Skeletal muscle tissue (tissue), 4 donors: ENCODE measurements around the gene ARMS2. TPM values are rescaled to one million over a fixed set of nuclear protein-coding genes. Genes with fewer than 3 reads are reported as not detected.

Experiments
- H3K27ac ChIP-seq: one replicate; pipeline ENCODE4 v1.7.0; 2013; ENCODE audit warnings: mild to moderate bottlenecking, low read depth, low read length, inconsistent platforms
- H3K27me3 ChIP-seq, 3 donors: one replicate each; pipeline ENCODE4 v1.7.0; 2013; ENCODE audit warnings: low read length in 3 of 3; ENCODE audit not compliant: control insufficient read depth in 3 of 3, insufficient read depth in 3 of 3
- H3K36me3 ChIP-seq, 3 donors: one replicate each; pipeline ENCODE4 v1.7.0; 2013; ENCODE audit warnings: low read length in 3 of 3; ENCODE audit not compliant: control insufficient read depth in 3 of 3, insufficient read depth in 3 of 3
- H3K4me1 ChIP-seq, 3 donors: one replicate each; pipeline ENCODE4 v1.7.0; 2013; ENCODE audit warnings: low read length in 3 of 3, mild to moderate bottlenecking in 3 of 3; ENCODE audit not compliant: control insufficient read depth in 3 of 3, insufficient read depth in 3 of 3
- H3K4me3 ChIP-seq, 3 donors: one replicate each; pipeline ENCODE4 v1.7.0; 2013; ENCODE audit warnings: low read length in 3 of 3
- H3K9ac ChIP-seq, 3 donors: one replicate each; pipeline ENCODE4 v1.7.0; 2013; ENCODE audit warnings: low read length in 3 of 3, mild to moderate bottlenecking in 3 of 3, moderate library complexity in 2 of 3, low read depth in 1 of 3
- H3K9me3 ChIP-seq, 3 donors: one replicate each; pipeline ENCODE4 v1.7.0; 2013; ENCODE audit warnings: low read length in 3 of 3; ENCODE audit not compliant: control insufficient read depth in 3 of 3
- total RNA-seq: library from RNA; depleted of rRNA; stranded (reverse); fragments of >200 nt; gene quantifications from one replicate; pipeline ENCODE4 v1.2.3, GENCODE V29; 2014
- donor health status: Osteomylitis.

The ARMS2 gene
- not detected for total RNA-seq

- Histone ChIP-seq H3K27me3 (peaks cover 4 to 8% (median 5%) of the 10 kb centered on the region in 3 donors), H3K4me1 (peaks cover 5 to 8% (median 7%) of the 10 kb centered on the region in 3 donors), H3K36me3 (no peaks in the 10 kb centered on the region), H3K9me3 (no peaks in the 10 kb centered on the region), H3K4me3 (no peak within 1 kb of the TSS), H3K27ac (no peak within 1 kb of the TSS), H3K9ac (no peak within 1 kb of the TSS)
These were observed at the start of gene ARMS2 for GRCh38 chr10:122454603-122455080. TSS of gene ARMS2 (plus strand) at chr10:122454653. CDS start at chr10:122454728, 75 bp downstream.

- Histone ChIP-seq H3K27ac (peak overlapping the region; percentile 11), H3K4me3 (no peak overlapping the region), H3K9ac (no peak overlapping the region), H3K36me3 (peaks cover 3 to 26% (median 12%) of the 10 kb centered on the region in 3 donors), H3K27me3 (no peaks in the 10 kb centered on the region), H3K4me1 (no peaks in the 10 kb centered on the region), H3K9me3 (no peaks in the 10 kb centered on the region)
These were observed 46.9 kb upstream of the ARMS2 start for GRCh38 chr10:122407375-122408125.

GRCh38 chr10:122413327-122413726 lies 41.1 kb upstream of the ARMS2 start:
- Histone ChIP-seq H3K27me3 (no peaks in the 10 kb centered on the region), H3K9ac (no peak overlapping the region), H3K36me3 (peaks cover 5 to 29% (median 16%) of the 10 kb centered on the region in 3 donors), H3K27ac (no peak overlapping the region), H3K9me3 (no peaks in the 10 kb centered on the region), H3K4me1 (no peaks in the 10 kb centered on the region), H3K4me3 (no peak overlapping the region)

- Histone ChIP-seq H3K4me1 (no peaks in the 10 kb centered on the region), H3K27me3 (no peaks in the 10 kb centered on the region), H3K36me3 (peaks cover 8 to 19% (median 16%) of the 10 kb centered on the region in 3 donors), H3K9ac (no peak overlapping the region), H3K4me3 (no peak overlapping the region), H3K9me3 (no peaks in the 10 kb centered on the region), H3K27ac (no peak overlapping the region)
These were observed 36.8 kb upstream of the ARMS2 start for GRCh38 chr10:122417667-122418066.

GRCh38 chr10:122419016-122419415 lies 35.4 kb upstream of the ARMS2 start:
- no peaks in the 10 kb centered on the region for H3K9me3 ChIP-seq
- H3K27ac ChIP-seq = no peak overlapping the region
- no peak overlapping the region for H3K4me3 ChIP-seq
- H3K9ac ChIP-seq = no peak overlapping the region
- peaks cover 8 to 20% (median 19%) of the 10 kb centered on the region in 3 donors for H3K36me3 ChIP-seq
- H3K4me1 ChIP-seq = no peaks in the 10 kb centered on the region
- no peaks in the 10 kb centered on the region for H3K27me3 ChIP-seq

- Histone ChIP-seq H3K36me3 (peaks cover 8 to 26% (median 15%) of the 10 kb centered on the region in 3 donors), H3K4me3 (no peak overlapping the region), H3K9ac (peak overlapping the region in 1 of 3 donors; percentile 45), H3K27me3 (no peaks in the 10 kb centered on the region), H3K27ac (no peak overlapping the region), H3K4me1 (no peaks in the 10 kb centered on the region), H3K9me3 (no peaks in the 10 kb centered on the region)
These were observed 34.4 kb upstream of the ARMS2 start for GRCh38 chr10:122419876-122420623.

GRCh38 chr10:122420624-122421007 lies 33.8 kb upstream of the ARMS2 start:
- Histone ChIP-seq H3K9me3 (no peaks in the 10 kb centered on the region), H3K9ac (no peak overlapping the region), H3K36me3 (peaks cover 8 to 23% (median 14%) of the 10 kb centered on the region in 3 donors), H3K4me1 (no peaks in the 10 kb centered on the region), H3K27me3 (no peaks in the 10 kb centered on the region), H3K4me3 (no peak overlapping the region), H3K27ac (no peak overlapping the region)

GRCh38 chr10:122421054-122421625 lies 33.3 kb upstream of the ARMS2 start:
- H3K4me1 ChIP-seq = no peaks in the 10 kb centered on the region
- no peak overlapping the region for H3K9ac ChIP-seq
- no peak overlapping the region for H3K4me3 ChIP-seq
- no peaks in the 10 kb centered on the region for H3K27me3 ChIP-seq
- H3K9me3 ChIP-seq = no peaks in the 10 kb centered on the region
- no peak overlapping the region for H3K27ac ChIP-seq
- peaks cover 7 to 17% (median 14%) of the 10 kb centered on the region in 3 donors for H3K36me3 ChIP-seq

GRCh38 chr10:122421742-122422141 lies 32.7 kb upstream of the ARMS2 start:
- Histone ChIP-seq H3K36me3 (peaks cover 6 to 15% (median 14%) of the 10 kb centered on the region in 3 donors), H3K27ac (no peak overlapping the region), H3K4me3 (no peak overlapping the region), H3K9me3 (no peaks in the 10 kb centered on the region), H3K27me3 (no peaks in the 10 kb centered on the region), H3K4me1 (no peaks in the 10 kb centered on the region), H3K9ac (no peak overlapping the region)
